Measurements from ENCODE around the gene VAV2.

The VAV2 gene

GRCh38 chr9:133890583-133890982 lies 101.5 kb downstream of the VAV2 start:
- no peak for DNase-seq (ENCODE audit: low read depth)

GRCh38 chr9:133889584-133890301 lies 102.4 kb downstream of the VAV2 start:
- DNase-seq (ENCODE audit: low read depth) = no peak

GRCh38 chr9:133888809-133889491 lies 103.2 kb downstream of the VAV2 start:
- DNase-seq (ENCODE audit: low read depth) = no peak

- DNase-seq (ENCODE audit: low read depth) = no peak
These were observed 103.9 kb downstream of the VAV2 start for GRCh38 chr9:133888048-133888808.

- DNase-seq (ENCODE audit: low read depth) = no peak
These were observed 104.5 kb downstream of the VAV2 start for GRCh38 chr9:133887540-133888047.

GRCh38 chr9:133886563-133887501 lies 105.3 kb downstream of the VAV2 start:
- DNase-seq (ENCODE audit: low read depth) = no peak

GRCh38 chr9:133884907-133885744 lies 107.0 kb downstream of the VAV2 start:
- no peak for DNase-seq (ENCODE audit: low read depth)

- no peak for DNase-seq (ENCODE audit: low read depth)
These were observed 109.0 kb downstream of the VAV2 start for GRCh38 chr9:133882849-133883755.

GRCh38 chr9:133881671-133882381 lies 110.3 kb downstream of the VAV2 start:
- no peak for DNase-seq (ENCODE audit: low read depth)

GRCh38 chr9:133880851-133881661 lies 111.1 kb downstream of the VAV2 start:
- DNase-seq (ENCODE audit: low read depth) = no peak

GRCh38 chr9:133880136-133880535 lies 112.0 kb downstream of the VAV2 start:
- no peak for DNase-seq (ENCODE audit: low read depth)

- no peak for DNase-seq (ENCODE audit: low read depth)
These were observed 112.5 kb downstream of the VAV2 start for GRCh38 chr9:133879615-133880014.

- DNase-seq (ENCODE audit: low read depth) = no peak
These were observed 113.7 kb downstream of the VAV2 start for GRCh38 chr9:133878402-133878801.

- DNase-seq (ENCODE audit: low read depth) = no peak
These were observed 114.2 kb downstream of the VAV2 start for GRCh38 chr9:133877967-133878366.

- DNase-seq (ENCODE audit: low read depth) = no peak
These were observed 114.8 kb downstream of the VAV2 start for GRCh38 chr9:133877327-133877726.

GRCh38 chr9:133876836-133877235 lies 115.3 kb downstream of the VAV2 start:
- DNase-seq (ENCODE audit: low read depth) = no peak

GRCh38 chr9:133876144-133876543 lies 116.0 kb downstream of the VAV2 start:
- no peak for DNase-seq (ENCODE audit: low read depth)

GRCh38 chr9:133875131-133875530 lies 117.0 kb downstream of the VAV2 start:
- DNase-seq (ENCODE audit: low read depth) = no peak

Data from stimulated activated CD8-positive, alpha-beta memory T cell treated with anti-CD3 and anti-CD28 coated beads, Interleukin-12 subunit alpha, Interleukin-12 subunit beta, amount 100 ng/mL, for 1 hour (primary cell).